ENCODE data around the gene FAS. TPM values are rescaled to one million over a fixed set of nuclear protein-coding genes. Genes with fewer than 3 reads are reported as not detected.

FAS gene
- polyA plus RNA-seq, 3 donors: 9.6 to 14.7 (median 10.6) TPM

- DNase-seq (ENCODE audit: extremely low read depth in 1 of 11, low read depth in 9 of 11, low spot score in 4 of 11): no peak
These were observed 26.2 kb upstream of the FAS start for GRCh38 chr10:88964360-88964759.

- DNase-seq (ENCODE audit: extremely low read depth in 1 of 11, low read depth in 9 of 11, low spot score in 4 of 11): no peak
These were observed 25.7 kb upstream of the FAS start for GRCh38 chr10:88964869-88965415.

GRCh38 chr10:88966797-88967196 lies 23.8 kb upstream of the FAS start:
- DNase-seq (ENCODE audit: extremely low read depth in 1 of 11, low read depth in 9 of 11, low spot score in 4 of 11): no peak

- no peak for DNase-seq (ENCODE audit: extremely low read depth in 1 of 11, low read depth in 9 of 11, low spot score in 4 of 11)
These were observed 22.2 kb upstream of the FAS start for GRCh38 chr10:88968391-88968790.

GRCh38 chr10:88971221-88972061 lies 19.2 kb upstream of the FAS start:
- DNase-seq (ENCODE audit: extremely low read depth in 1 of 11, low read depth in 9 of 11, low spot score in 4 of 11): no peak

GRCh38 chr10:88974012-88974411 lies 16.6 kb upstream of the FAS start:
- no peak for DNase-seq (ENCODE audit: extremely low read depth in 1 of 11, low read depth in 9 of 11, low spot score in 4 of 11)

GRCh38 chr10:88974446-88975376 lies 15.9 kb upstream of the FAS start:
- peak in 1 of 11 donors; percentile 25 for DNase-seq (ENCODE audit: extremely low read depth in 1 of 11, low read depth in 9 of 11, low spot score in 4 of 11)

- no peak for DNase-seq (ENCODE audit: extremely low read depth in 1 of 11, low read depth in 9 of 11, low spot score in 4 of 11)
These were observed 15.2 kb upstream of the FAS start for GRCh38 chr10:88975377-88975720.

- no peak for DNase-seq (ENCODE audit: extremely low read depth in 1 of 11, low read depth in 9 of 11, low spot score in 4 of 11)
These were observed 12.1 kb upstream of the FAS start for GRCh38 chr10:88978463-88978862.

GRCh38 chr10:88979153-88979562 lies 11.4 kb upstream of the FAS start:
- no peak for DNase-seq (ENCODE audit: extremely low read depth in 1 of 11, low read depth in 9 of 11, low spot score in 4 of 11)

- no peak for DNase-seq (ENCODE audit: extremely low read depth in 1 of 11, low read depth in 9 of 11, low spot score in 4 of 11)
These were observed 11.0 kb upstream of the FAS start for GRCh38 chr10:88979603-88980002.

- DNase-seq (ENCODE audit: extremely low read depth in 1 of 11, low read depth in 9 of 11, low spot score in 4 of 11): no peak
These were observed 10.4 kb upstream of the FAS start for GRCh38 chr10:88980247-88980646.

- DNase-seq (ENCODE audit: extremely low read depth in 1 of 11, low read depth in 9 of 11, low spot score in 4 of 11): no peak
These were observed 9.8 kb upstream of the FAS start for GRCh38 chr10:88980800-88981199.

GRCh38 chr10:88981435-88981834 lies 9.2 kb upstream of the FAS start:
- no peak for DNase-seq (ENCODE audit: extremely low read depth in 1 of 11, low read depth in 9 of 11, low spot score in 4 of 11)

GRCh38 chr10:88982366-88982765 lies 8.2 kb upstream of the FAS start:
- no peak for DNase-seq (ENCODE audit: extremely low read depth in 1 of 11, low read depth in 9 of 11, low spot score in 4 of 11)

GRCh38 chr10:88983206-88983605 lies 7.4 kb upstream of the FAS start:
- no peak for DNase-seq (ENCODE audit: extremely low read depth in 1 of 11, low read depth in 9 of 11, low spot score in 4 of 11)

GRCh38 chr10:88983939-88984338 lies 6.7 kb upstream of the FAS start:
- DNase-seq (ENCODE audit: extremely low read depth in 1 of 11, low read depth in 9 of 11, low spot score in 4 of 11): no peak

GRCh38 chr10:88984525-88984924 lies 6.1 kb upstream of the FAS start:
- DNase-seq (ENCODE audit: extremely low read depth in 1 of 11, low read depth in 9 of 11, low spot score in 4 of 11): no peak

GRCh38 chr10:88986549-88987242 lies 3.9 kb upstream of the FAS start:
- peak in 1 of 11 donors; percentile 48 for DNase-seq (ENCODE audit: extremely low read depth in 1 of 11, low read depth in 9 of 11, low spot score in 4 of 11)

Measured in renal cortex interstitium (tissue), 11 donors.